Activated T-cell treated with anti-CD3 and anti-CD28 coated beads for 4 hours (primary cell): Measurements from ENCODE around the gene CROCC2.

Experiments used
- DNase-seq: peaks from one replicate; pipeline ENCODE4 v3.0.0-alpha.2; 2020

Gene CROCC2

GRCh38 chr2:241029599-241030332 is 123.6 kb downstream of the CROCC2 start:
- no peak for DNase-seq

- no peak for DNase-seq
These were observed 124.2 kb downstream of the CROCC2 start for GRCh38 chr2:241030333-241030680.

GRCh38 chr2:241030883-241031282 is 124.7 kb downstream of the CROCC2 start:
- no peak for DNase-seq

GRCh38 chr2:241031436-241032165 is 125.5 kb downstream of the CROCC2 start:
- DNase-seq = no peak

- no peak for DNase-seq
These were observed 127.3 kb downstream of the CROCC2 start for GRCh38 chr2:241033336-241033987.

- DNase-seq = no peak
These were observed 127.9 kb downstream of the CROCC2 start for GRCh38 chr2:241033994-241034393.

- no peak for DNase-seq
These were observed 128.5 kb downstream of the CROCC2 start for GRCh38 chr2:241034490-241035141.

GRCh38 chr2:241035142-241035817 is 129.1 kb downstream of the CROCC2 start:
- peak; percentile 23 for DNase-seq

GRCh38 chr2:241035818-241036396 is 129.8 kb downstream of the CROCC2 start:
- peak; percentile 15 for DNase-seq

GRCh38 chr2:241036397-241036963 is 130.3 kb downstream of the CROCC2 start:
- DNase-seq = peak; percentile 38

- no peak for DNase-seq
These were observed 130.9 kb downstream of the CROCC2 start for GRCh38 chr2:241036964-241037421.

GRCh38 chr2:241037498-241037897 is 131.4 kb downstream of the CROCC2 start:
- DNase-seq = no peak

GRCh38 chr2:241038374-241039180 is 132.4 kb downstream of the CROCC2 start:
- DNase-seq = no peak

- DNase-seq = no peak
These were observed 133.3 kb downstream of the CROCC2 start for GRCh38 chr2:241039416-241039815.

- no peak for DNase-seq
These were observed 134.1 kb downstream of the CROCC2 start for GRCh38 chr2:241040081-241040803.

GRCh38 chr2:241041589-241042158 is 135.5 kb downstream of the CROCC2 start:
- DNase-seq = no peak
